ENCODE data around the gene RGS18. TPM values are rescaled to one million over a fixed set of nuclear protein-coding genes. Genes with fewer than 3 reads are reported as not detected.

RGS18 gene
- total and polyA plus RNA-seq, 2 of the 4 experiments (the other 2 are of a cell fraction) = 0.09 to 0.18 TPM

DNA sequence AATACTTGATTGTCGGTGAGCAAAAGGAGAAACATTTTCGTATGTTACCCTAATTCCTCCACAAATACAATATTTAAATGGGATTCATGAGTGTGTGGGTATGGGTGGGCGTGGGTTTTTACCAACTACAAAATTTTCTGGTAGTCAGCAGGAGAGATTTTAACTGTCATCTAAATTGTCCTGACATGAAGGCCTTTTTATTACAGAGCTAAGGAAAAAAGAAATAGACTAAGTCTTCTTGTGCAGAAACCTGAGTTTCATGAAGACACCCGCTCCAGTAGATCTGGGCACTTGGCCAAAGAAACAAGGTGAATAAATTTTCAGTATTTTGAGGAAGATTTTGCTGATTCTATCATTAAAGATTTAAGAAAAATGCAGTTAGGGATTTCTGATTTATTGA is 752 bp downstream of the RGS18 start:
- WGBS, 2 experiments (ENCODE audit: extremely low coverage in 2 of 2, insufficient read length in 1 of 2) = no CpG with 5 or more reads among the region's 4 CpGs
- Histone ChIP-seq H2BK15ac (ENCODE audit: low read depth, low read length) (no peak overlapping the region), H3K4ac (ENCODE audit: low read depth, low read length) (no peak overlapping the region; the same call in 1 of the 2 replicates), H3K4me3 (ENCODE audit: insufficient read depth, low read depth, low read length) (peak overlapping the region; percentile 16; the same call in 1 of the 2 replicates), H3K56ac (ENCODE audit: extremely low read depth, insufficient read depth, low read length) (no peak overlapping the region), H2AFZ (replicated peaks; ENCODE audit: low read length, poor library complexity) (no peak overlapping the region), H3K36me3 (ENCODE audit: control insufficient read depth, insufficient read depth, low read length) (no peaks in the 10 kb centered on the region), H3K4me1 (ENCODE audit: control insufficient read depth, insufficient read depth, low read length) (no peaks in the 10 kb centered on the region), H2AK5ac (ENCODE audit: low read depth, low read length) (no peak overlapping the region), H2BK120ac (ENCODE audit: low read depth, low read length) (peak overlapping the region; percentile 10; the same call in 1 of the 2 replicates), H4K5ac (ENCODE audit: low read depth, low read length) (peak overlapping the region; percentile 53; the same call in 1 of the 2 replicates), H4K20me1 (ENCODE audit: insufficient read depth, low read length) (no peaks in the 10 kb centered on the region), H3K9ac (ENCODE audit: low read depth, low read length) (peak overlapping the region; percentile 33; the same call in 1 of the 2 replicates), H2BK5ac (ENCODE audit: low read depth, low read length, poor library complexity, severe bottlenecking) (peak overlapping the region; percentile 90), H3K9me1 (ENCODE audit: insufficient read depth, low read length) (no peaks in the 10 kb centered on the region), H3K9me3 (ENCODE audit: control insufficient read depth, insufficient read depth, low read length) (no peaks in the 10 kb centered on the region), H3K23ac (ENCODE audit: low read depth, low read length) (no peak overlapping the region), H4K91ac (ENCODE audit: insufficient read depth, low read depth, low read length) (0 out of 2 replicates have a peak overlapping the region, but pooled peaks have one; percentile 41), H3K14ac (replicated peaks; ENCODE audit: low read depth, low read length) (0 out of 2 replicates have a peak overlapping the region, but pooled peaks have one; percentile 70), H2AK9ac (replicated peaks; ENCODE audit: low read depth, low read length, poor library complexity) (no peak overlapping the region), H3K18ac (ENCODE audit: low read depth, low read length) (peak overlapping the region; percentile 83; the same call in 1 of the 2 replicates), H3K4me2 (ENCODE audit: low read depth, low read length) (peak overlapping the region; percentile 63; the same call in 1 of the 2 replicates), H4K8ac (ENCODE audit: low read depth in 2 of 2, low read length in 2 of 2) (0 out of 4 replicates have a peak overlapping the region, but pooled peaks of 1 of the 2 experiments have one; percentile 9), H3K27me3 (ENCODE audit: control insufficient read depth, insufficient read depth, low read length) (no peaks in the 10 kb centered on the region), H3K79me1 (ENCODE audit: low read depth in 1 of 2, low read length in 2 of 2) (no peaks in the 10 kb centered on the region), H3K27ac (ENCODE audit: insufficient read depth, low read length) (no peak overlapping the region), H2BK20ac (ENCODE audit: low read depth, low read length) (peak overlapping the region; percentile 11; the same call in 1 of the 2 replicates)
- BruUV-seq (replicated peaks) = no TSS peak
- ChIA-PET CTCF (no interaction called here), POLR2A (ENCODE audit: unreplicated experiment) (no interaction called here)
- DNase-seq = no peak
- dilution Hi-C loops (cut with HindIII; ENCODE audit: low sequenced_read_pairs, unreplicated experiment) (no loop called here), in situ Hi-C loops (cut with MboI; ENCODE audit: low sequenced_read_pairs) (no loop called here), intact Hi-C loops (cut with micrococcal nuclease) (loop anchor here (5.0 to 10.0 kb wide), 2 partner anchors 52 to 286 kb away; no protein-coding TSS in a partner anchor)
- TF ChIP-seq BHLHE40 (IDR thresholded peaks at IDR 0.05; ENCODE audit: low read depth, low read length) (no peak), CEBPB (IDR thresholded peaks at IDR 0.05; ENCODE audit: low read depth, low read length) (no peak), RFX5 (IDR thresholded peaks at IDR 0.05; ENCODE audit: low read depth, low read length) (no peak), POLR2A (IDR thresholded peaks at IDR 0.05; ENCODE audit: low read depth, low read length) (no peak), FOS (IDR thresholded peaks at IDR 0.05; ENCODE audit: low read depth, low read length) (no peak), MAFK (IDR thresholded peaks at IDR 0.05; ENCODE audit: low read depth, low read length) (no peak), CHD1 (IDR thresholded peaks at IDR 0.05; ENCODE audit: low read depth, low read length) (no peak)
- TF ChIP-seq, protein P1, sequence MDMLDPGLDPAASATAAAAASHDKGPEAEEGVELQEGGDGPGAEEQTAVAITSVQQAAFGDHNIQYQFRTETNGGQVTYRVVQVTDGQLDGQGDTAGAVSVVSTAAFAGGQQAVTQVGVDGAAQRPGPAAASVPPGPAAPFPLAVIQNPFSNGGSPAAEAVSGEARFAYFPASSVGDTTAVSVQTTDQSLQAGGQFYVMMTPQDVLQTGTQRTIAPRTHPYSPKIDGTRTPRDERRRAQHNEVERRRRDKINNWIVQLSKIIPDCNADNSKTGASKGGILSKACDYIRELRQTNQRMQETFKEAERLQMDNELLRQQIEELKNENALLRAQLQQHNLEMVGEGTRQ (IDR thresholded peaks at IDR 0.05; ENCODE audit: low read depth, low read length) = no peak
- no peak for ATAC-seq (ENCODE audit: low read depth)

Data from IMR-90 (cell line).